ENCODE results near the gene SCN8A.

The SCN8A gene

GRCh38 chr12:51837286-51837685 lies 246.3 kb downstream of the SCN8A start:
- no peak for DNase-seq

GRCh38 chr12:51838036-51838435 lies 247.0 kb downstream of the SCN8A start:
- DNase-seq = no peak

GRCh38 chr12:51838762-51839161 lies 247.7 kb downstream of the SCN8A start:
- DNase-seq = no peak

- DNase-seq = no peak
Observed at GRCh38 chr12:51839310-51839947, 248.4 kb downstream of the SCN8A start.

- no peak for DNase-seq
Observed at GRCh38 chr12:51840966-51841365, 249.9 kb downstream of the SCN8A start.

GRCh38 chr12:51841727-51842126 lies 250.7 kb downstream of the SCN8A start:
- no peak for DNase-seq

GRCh38 chr12:51844854-51845253 lies 253.8 kb downstream of the SCN8A start:
- no peak for DNase-seq

- DNase-seq = no peak
Observed at GRCh38 chr12:51845482-51845881, 254.4 kb downstream of the SCN8A start.

- DNase-seq = no peak
Observed at GRCh38 chr12:51846271-51846691, 255.2 kb downstream of the SCN8A start.

GRCh38 chr12:51846911-51847642 lies 256.0 kb downstream of the SCN8A start:
- no peak for DNase-seq

GRCh38 chr12:51847643-51848325 lies 256.8 kb downstream of the SCN8A start:
- no peak for DNase-seq

GRCh38 chr12:51848326-51848727 lies 257.3 kb downstream of the SCN8A start, which contains the start of gene FIGNL2:
Gene FIGNL2, minus strand, starts transcription at chr12:51848718. Its CDS starts 26,305 bp downstream, at chr12:51822413.
- no peak for DNase-seq

- DNase-seq = no peak
Observed at GRCh38 chr12:51848841-51849735, 258.1 kb downstream of the SCN8A start.

- DNase-seq = no peak
Observed at GRCh38 chr12:51850081-51850964, 259.3 kb downstream of the SCN8A start.

GRCh38 chr12:51850965-51851299 lies 259.9 kb downstream of the SCN8A start:
- no peak for DNase-seq

GRCh38 chr12:51851413-51852124 lies 260.5 kb downstream of the SCN8A start:
- DNase-seq = no peak

- DNase-seq = no peak
Observed at GRCh38 chr12:51852404-51853137, 261.5 kb downstream of the SCN8A start.

GRCh38 chr12:51855586-51856428 lies 264.8 kb downstream of the SCN8A start:
- peak; percentile 56 for DNase-seq

- DNase-seq = no peak
Observed at GRCh38 chr12:51860986-51861385, 270.0 kb downstream of the SCN8A start.
